Measurements from ENCODE around the gene SNX33. TPM values are rescaled to one million over a fixed set of nuclear protein-coding genes. Genes with fewer than 3 reads are reported as not detected.

SNX33 gene, protein sequence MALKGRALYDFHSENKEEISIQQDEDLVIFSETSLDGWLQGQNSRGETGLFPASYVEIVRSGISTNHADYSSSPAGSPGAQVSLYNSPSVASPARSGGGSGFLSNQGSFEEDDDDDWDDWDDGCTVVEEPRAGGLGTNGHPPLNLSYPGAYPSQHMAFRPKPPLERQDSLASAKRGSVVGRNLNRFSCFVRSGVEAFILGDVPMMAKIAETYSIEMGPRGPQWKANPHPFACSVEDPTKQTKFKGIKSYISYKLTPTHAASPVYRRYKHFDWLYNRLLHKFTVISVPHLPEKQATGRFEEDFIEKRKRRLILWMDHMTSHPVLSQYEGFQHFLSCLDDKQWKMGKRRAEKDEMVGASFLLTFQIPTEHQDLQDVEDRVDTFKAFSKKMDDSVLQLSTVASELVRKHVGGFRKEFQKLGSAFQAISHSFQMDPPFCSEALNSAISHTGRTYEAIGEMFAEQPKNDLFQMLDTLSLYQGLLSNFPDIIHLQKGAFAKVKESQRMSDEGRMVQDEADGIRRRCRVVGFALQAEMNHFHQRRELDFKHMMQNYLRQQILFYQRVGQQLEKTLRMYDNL
- 10 to 100 TPM; 15.3 to 18.6 TPM for total RNA-seq

DNA sequence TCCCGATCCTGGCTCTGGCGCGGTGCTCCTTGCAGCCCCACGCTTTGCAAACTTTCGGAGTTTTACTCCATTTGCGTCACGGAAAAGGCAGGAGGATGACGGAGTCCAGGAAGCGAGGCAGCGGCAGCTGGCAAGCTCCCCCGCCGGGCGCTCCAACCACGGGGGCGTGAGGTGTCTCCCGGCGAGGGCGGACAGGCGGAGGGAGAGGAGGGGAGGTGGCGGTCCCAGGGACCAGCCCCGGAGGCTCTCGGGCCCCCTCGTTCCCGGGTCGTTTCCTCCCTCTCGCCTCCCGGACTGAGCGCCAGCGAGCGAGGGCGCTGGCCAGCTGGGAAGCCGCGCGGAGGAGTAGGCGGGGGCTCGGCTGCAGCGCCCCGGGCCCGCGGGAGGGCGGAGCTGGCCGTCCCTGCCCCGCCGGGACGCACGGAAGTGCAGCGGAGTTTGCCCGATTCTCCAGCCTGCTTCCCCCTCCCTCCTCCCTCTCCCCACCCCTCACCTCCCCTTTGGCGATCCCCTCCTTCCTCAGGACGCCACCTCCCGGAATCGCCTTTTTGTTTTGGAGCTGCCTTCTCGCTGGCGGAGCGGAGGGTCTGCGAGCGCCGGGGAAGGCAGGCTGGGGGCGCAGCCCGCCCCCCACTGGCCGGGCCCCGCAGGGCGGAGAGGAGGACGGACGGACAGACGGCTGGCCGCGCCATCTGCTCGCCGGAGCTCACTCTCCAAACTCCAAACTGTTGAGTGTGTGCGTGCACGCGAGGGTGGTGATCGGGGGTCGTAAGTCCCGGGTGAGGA lies at the start of gene SNX33:
Gene SNX33 (plus strand): TSS at position 543 of the 786 bp plus-strand sequence. CDS start 1,191 bp downstream, outside the sequence.

DNA sequence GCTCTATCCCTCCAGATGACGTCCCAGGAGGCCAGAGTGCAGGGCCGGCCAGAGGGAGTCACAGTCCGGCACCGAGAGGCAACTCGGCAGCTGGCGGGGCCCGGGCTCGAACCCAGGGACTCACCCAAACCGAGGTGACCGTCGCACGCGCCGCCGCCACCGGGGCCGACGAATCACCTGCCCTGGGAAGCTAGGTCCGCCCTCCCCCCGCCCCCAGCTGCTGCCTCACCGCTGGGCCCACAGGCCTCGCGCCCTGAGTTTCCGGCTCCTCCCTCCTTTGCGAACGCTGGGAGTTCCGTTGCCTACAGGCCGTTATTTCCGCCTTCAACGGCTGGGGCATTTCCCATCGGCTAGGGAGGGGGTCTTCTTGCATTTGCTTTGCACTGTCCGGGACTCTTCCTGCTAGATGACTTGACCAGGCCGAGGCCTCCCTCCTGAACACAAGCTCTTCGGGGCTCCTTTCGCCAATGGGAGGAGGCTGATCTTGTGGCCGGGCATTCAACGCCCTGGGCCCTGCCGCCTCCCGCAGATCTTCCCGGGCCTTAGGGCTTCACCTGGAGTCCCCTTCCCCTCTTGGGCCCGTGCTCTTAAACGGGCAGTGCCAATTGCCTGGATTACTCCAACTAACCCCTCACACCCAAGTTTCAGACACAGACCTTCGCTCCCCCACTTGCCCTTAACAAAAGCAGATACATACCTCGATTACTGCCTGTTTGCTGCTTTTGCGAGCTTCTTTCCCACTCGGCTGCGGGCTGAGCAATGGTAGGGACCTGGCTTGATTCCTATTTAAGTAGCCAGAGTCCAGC lies 22.0 kb upstream of the SNX33 start, which contains the start of gene SNUPN:
Gene SNUPN (minus strand): TSS at position 184 of the 806 bp plus-strand sequence. CDS start 4,674 bp downstream, outside the sequence.

DNA sequence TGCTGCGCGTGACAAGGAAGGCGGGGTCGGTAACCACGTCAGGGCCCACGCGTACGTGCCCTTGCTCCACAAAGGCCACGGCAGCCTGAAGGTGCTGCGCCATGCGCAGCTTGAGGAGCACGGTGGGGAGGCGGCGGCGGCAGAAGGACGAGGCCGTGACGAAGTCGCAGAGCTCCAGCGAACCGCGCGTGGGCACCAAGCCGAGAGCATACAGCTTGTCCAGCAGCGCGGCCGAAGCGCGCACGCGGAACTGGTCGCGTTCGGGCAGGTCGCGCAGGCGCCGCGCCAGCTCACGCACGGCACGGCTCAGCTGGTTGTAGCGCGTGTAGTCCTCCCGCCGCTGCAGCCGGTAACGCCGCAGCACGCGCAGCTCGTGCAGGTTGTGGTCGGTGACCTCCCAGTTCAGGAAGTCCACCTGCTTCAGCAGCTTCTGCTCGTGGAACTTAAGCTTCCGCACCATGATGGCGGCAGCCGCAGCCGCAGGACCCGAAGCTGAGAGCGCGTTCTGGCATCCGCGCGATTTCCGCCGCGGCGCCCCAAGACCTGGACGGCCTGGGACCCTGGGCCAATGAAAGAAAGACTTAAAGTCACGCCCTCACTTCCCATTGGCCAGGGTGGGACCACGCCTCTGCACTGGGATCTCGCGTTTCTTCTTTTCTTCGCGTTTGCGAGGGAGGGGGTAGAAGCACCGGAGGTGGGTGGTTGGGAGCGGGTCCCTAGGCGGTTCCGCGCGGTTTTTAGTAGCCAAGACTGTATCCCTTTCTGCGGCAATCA lies 7.8 kb upstream of the SNX33 start, which contains the start of gene IMP3:
Gene IMP3 (minus strand): TSS at position 516 of the 774 bp plus-strand sequence. CDS start 56 bp downstream, at position 460.

Other genes starting within 250 kb of the SNX33 start
- 10 to 100 TPM; 18.9 to 28.6 TPM for gene SIN3A, start 196.2 kb upstream of the SNX33 start, total RNA-seq
- 10 to 100 TPM; 18.2 to 29.3 TPM for gene PTPN9, start 68.6 kb upstream of the SNX33 start, total RNA-seq
- gene SNUPN, start 22.2 kb upstream of the SNX33 start, total RNA-seq: 10 to 100 TPM; 28.2 to 34.6 TPM
- 100 to 1,000 TPM; 111 to 139 TPM for gene IMP3, start 7.7 kb upstream of the SNX33 start, total RNA-seq
- 100 to 1,000 TPM; 100 to 168 TPM for gene CSPG4, start 64.9 kb downstream of the SNX33 start, total RNA-seq
- gene UBE2Q2, start 195.5 kb downstream of the SNX33 start, total RNA-seq: 10 to 100 TPM; 23.1 to 28.6 TPM